H1 (cell line): ENCODE measurements around the gene IFIT5. TPM values are rescaled to one million over a fixed set of nuclear protein-coding genes. Genes with fewer than 3 reads are reported as not detected.

Experiments
- CTCF ChIA-PET: fragments of 300-600 bp; sonication (Branson Sonifier 250); formaldehyde crosslinking; loops from one replicate; lab custom pipeline; 2021; ENCODE audit not compliant: partially characterized antibody; lab: Charles Lee
- POLR2A ChIA-PET: fragments of 300-600 bp; sonication (Branson Sonifier 250); formaldehyde crosslinking; loops from one replicate; lab custom pipeline; 2021; ENCODE audit warnings: inconsistent platforms; ENCODE audit not compliant: partially characterized antibody; lab: Charles Lee
- DNase-seq, 2 experiments: peaks; one replicate each; pipeline versions ENCODE4 v3.0.0 to v3.0.0-alpha.2; 2010 to 2022; ENCODE audit warnings: low spot score in 2 of 2, low read depth in 1 of 2, mixed read lengths in 1 of 2
- FAIRE-seq: peaks from 2 replicates; lab custom pipeline; 2011; peaks lifted over from hg19 to GRCh38; lab: Jason Lieb, UNC
- H2AFZ ChIP-seq: 2 replicates; pipeline ENCODE4 v1.8.1; 2012; ENCODE audit warnings: low read length, inconsistent platforms
- H2AK5ac ChIP-seq: 2 replicates; pipeline ENCODE4 v1.6.1; 2013; ENCODE audit warnings: low read depth, low read length
- H2BK120ac ChIP-seq: replicated peaks from 2 replicates; pipeline ENCODE3; 2013; ENCODE audit warnings: low read depth, low read length, inconsistent platforms
- H2BK12ac ChIP-seq: 2 replicates; pipeline ENCODE4 v1.6.1; 2013; ENCODE audit warnings: low read depth, low read length
- H2BK15ac ChIP-seq: 2 replicates; pipeline ENCODE4 v1.6.1; 2013; ENCODE audit warnings: low read length
- H2BK20ac ChIP-seq: 2 replicates; pipeline ENCODE4 v1.6.1; 2013; ENCODE audit warnings: low read length
- H2BK5ac ChIP-seq: 2 replicates; pipeline ENCODE4 v1.6.1; 2013; ENCODE audit warnings: low read depth, low read length
- H3K14ac ChIP-seq: 2 replicates; pipeline ENCODE4 v1.6.1; 2013; ENCODE audit warnings: inconsistent platforms; ENCODE audit not compliant: insufficient read length
- H3K18ac ChIP-seq: 2 replicates; pipeline ENCODE4 v1.6.1; 2013; ENCODE audit warnings: low read length; ENCODE audit errors: extremely low read depth
- H3K23ac ChIP-seq: 2 replicates; pipeline ENCODE4 v1.6.1; 2013; ENCODE audit warnings: inconsistent platforms; ENCODE audit not compliant: insufficient read length
- H3K23me2 ChIP-seq: 2 replicates; pipeline ENCODE4 v1.6.1; 2013; ENCODE audit warnings: low read depth, low read length
- H3K27ac ChIP-seq: 2 replicates; pipeline ENCODE4 v1.6.1; 2011; ENCODE audit warnings: low read depth, low read length, inconsistent platforms
- H3K27me3 ChIP-seq, 4 experiments: replicated peaks in 1 of 4; 1 replicate in 1 of 4; 2 replicates in 3 of 4; pipeline versions ENCODE4 v1.6.1 to v1.8.1; 2011 to 2013; ENCODE audit warnings: low read length in 3 of 4, mild to moderate bottlenecking in 3 of 4, inconsistent platforms in 2 of 4, mixed read lengths in 2 of 4, moderate library complexity in 1 of 4; ENCODE audit not compliant: control insufficient read depth in 3 of 4, insufficient read depth in 3 of 4; ENCODE audit errors: extremely low read depth in 1 of 4
- H3K36me3 ChIP-seq, 4 experiments: 2 replicates each; pipeline versions ENCODE4 v1.6.1 to v1.8.1; 2011 to 2013; ENCODE audit warnings: mild to moderate bottlenecking in 4 of 4, low read length in 3 of 4, moderate library complexity in 2 of 4, control low read depth in 1 of 4, inconsistent platforms in 1 of 4; ENCODE audit not compliant: insufficient read depth in 4 of 4, control insufficient read depth in 2 of 4
- H3K4ac ChIP-seq: replicated peaks from 2 replicates; pipeline ENCODE3; 2013; ENCODE audit warnings: low read length, low read depth, mixed read lengths, inconsistent platforms; ENCODE audit not compliant: insufficient read length
- H3K4me1 ChIP-seq, 4 experiments: replicated peaks in 1 of 4; 1 replicate in 1 of 4; 2 replicates in 3 of 4; pipeline versions ENCODE4 v1.6.1 to v1.8.1; 2011 to 2013; ENCODE audit warnings: low read length in 3 of 4, inconsistent platforms in 2 of 4, mixed read lengths in 1 of 4; ENCODE audit not compliant: insufficient read depth in 4 of 4, control insufficient read depth in 3 of 4
- H3K4me2 ChIP-seq, 2 experiments: 2 replicates each; pipeline versions ENCODE4 v1.6.1 to v1.8.1; 2011 to 2013; ENCODE audit warnings: low read depth in 2 of 2, low read length in 2 of 2, control low read depth in 1 of 2, inconsistent platforms in 1 of 2, mild to moderate bottlenecking in 1 of 2; ENCODE audit not compliant: insufficient read depth in 1 of 2
- H3K4me3 ChIP-seq, 4 experiments: fragments of 200-600, 300-600 bp in 1 of 4; sonication (generic), shearing (Covaris generic), sonication (Bioruptor Twin) in 1 of 4; 2 replicates each; pipeline versions ENCODE4 v1.5.1 to v1.8.1; 2011 to 2016; ENCODE audit warnings: low read length in 4 of 4, low read depth in 3 of 4, control low read depth in 2 of 4, inconsistent platforms in 2 of 4, mild to moderate bottlenecking in 2 of 4, mixed read lengths in 1 of 4, moderate library complexity in 1 of 4; ENCODE audit not compliant: insufficient read depth in 2 of 4; ENCODE audit errors: extremely low read depth in 1 of 4
- H3K56ac ChIP-seq: replicated peaks from 2 replicates; pipeline ENCODE3; 2013; ENCODE audit warnings: low read depth, mild to moderate bottlenecking, mixed read lengths, low read length, inconsistent platforms; ENCODE audit not compliant: insufficient read length
- H3K79me1 ChIP-seq: 2 replicates; pipeline ENCODE4 v1.6.1; 2013; ENCODE audit warnings: low read depth, low read length, control low read depth
- H3K79me2 ChIP-seq, 2 experiments: 2 replicates each; pipeline versions ENCODE4 v1.6.1 to v1.8.1; 2012 to 2013; ENCODE audit warnings: low read length in 2 of 2, mild to moderate bottlenecking in 2 of 2, inconsistent platforms in 1 of 2; ENCODE audit not compliant: insufficient read depth in 2 of 2, control insufficient read depth in 1 of 2
- H3K9ac ChIP-seq, 4 experiments: replicated peaks in 1 of 4; 1 replicate in 1 of 4; 2 replicates in 3 of 4; pipeline versions ENCODE4 v1.6.1 to v1.8.1; 2011 to 2013; ENCODE audit warnings: low read depth in 3 of 4, low read length in 3 of 4, control low read depth in 2 of 4, mild to moderate bottlenecking in 2 of 4, moderate library complexity in 2 of 4, inconsistent platforms in 1 of 4; ENCODE audit errors: extremely low read depth in 1 of 4
- H3K9me3 ChIP-seq, 2 experiments: 2 replicates each; pipeline versions ENCODE4 v1.6.1 to v1.8.1; 2012 to 2013; ENCODE audit warnings: mild to moderate bottlenecking in 2 of 2, moderate library complexity in 2 of 2, control low read depth in 1 of 2, inconsistent platforms in 1 of 2, low read depth in 1 of 2, low read length in 1 of 2, mixed read lengths in 1 of 2; ENCODE audit not compliant: insufficient read depth in 2 of 2
- H4K20me1 ChIP-seq, 2 experiments: replicated peaks in 1 of 2; 2 replicates each; pipeline versions ENCODE3 to v1.8.1; 2011 to 2013; ENCODE audit warnings: inconsistent platforms in 2 of 2, low read length in 2 of 2, mild to moderate bottlenecking in 1 of 2; ENCODE audit not compliant: insufficient read depth in 2 of 2, control insufficient read depth in 1 of 2
- H4K5ac ChIP-seq: 2 replicates; pipeline ENCODE4 v1.6.1; 2013; ENCODE audit warnings: low read length, low read depth, mixed read lengths, inconsistent platforms; ENCODE audit not compliant: insufficient read length
- H4K8ac ChIP-seq: 2 replicates; pipeline ENCODE4 v1.8.0; 2013; ENCODE audit warnings: mild to moderate bottlenecking, moderate library complexity, low read length, inconsistent platforms; ENCODE audit not compliant: insufficient read depth; ENCODE audit errors: extremely low read depth
- H4K91ac ChIP-seq: replicated peaks from 2 replicates; pipeline ENCODE3; 2013; ENCODE audit warnings: low read length, mixed read lengths, inconsistent platforms; ENCODE audit not compliant: insufficient read length
- HDAC2 ChIP-seq, 2 experiments: fragments of 300-600 bp in 1 of 2; sonication (generic) in 1 of 2; IDR thresholded peaks; 2 replicates each; pipeline ENCODE4 v1.6.1; 2011 to 2012; ENCODE audit warnings: low read depth in 2 of 2, low read length in 2 of 2, mild to moderate bottlenecking in 2 of 2, moderate library complexity in 2 of 2, borderline replicate concordance in 1 of 2, inconsistent platforms in 1 of 2
- JUND ChIP-seq: IDR thresholded peaks from 2 replicates; pipeline ENCODE4 v1.6.1; 2011; ENCODE audit warnings: mild to moderate bottlenecking, improper control_type of control experiment, low read length
- MAFK ChIP-seq: IDR thresholded peaks from 2 replicates; pipeline ENCODE4 v1.6.1; 2012; ENCODE audit warnings: low read depth, mild to moderate bottlenecking, improper control_type of control experiment, low read length
- NANOG ChIP-seq: IDR thresholded peaks from 2 replicates; pipeline ENCODE4 v1.6.1; 2011; ENCODE audit warnings: low read length, low read depth, mild to moderate bottlenecking, inconsistent platforms; ENCODE audit not compliant: insufficient read depth, poor library complexity, severe bottlenecking
- POLR2A ChIP-seq, 2 experiments: IDR thresholded peaks; 1 replicate in 1 of 2; 2 replicates in 1 of 2; pipeline ENCODE4 v1.6.1; 2011; ENCODE audit warnings: low read depth in 2 of 2, low read length in 2 of 2, mild to moderate bottlenecking in 2 of 2; ENCODE audit errors: control extremely low read depth in 1 of 2
- WGBS, 2 experiments: shearing (Covaris generic) in 1 of 2; methylation state at CpG; one replicate each; pipeline versions ENCODE4 v1.1.6 to v1.1.7; 2013 to 2015; ENCODE audit warnings: low lambda C conversion rate in 2 of 2, mixed read lengths in 2 of 2, inconsistent platforms in 1 of 2, low coverage in 1 of 2, missing lambda C conversion rate in 1 of 2; ENCODE audit not compliant: insufficient replicate concordance in 2 of 2, insufficient coverage in 1 of 2, insufficient read length in 1 of 2; ENCODE audit errors: extremely low coverage in 1 of 2, missing lambda C conversion rate in 1 of 2; 5-methylcytosine and 5-hydroxymethylcytosine counted together
- polyA plus RNA-seq, 7 experiments: library from polyadenylated mRNA; depleted of rRNA in 3 of 7; stranded (reverse) in 5 of 7; unstranded in 2 of 7; fragments of >200 nt in 5 of 7; fragments of 200-250 nt in 2 of 7; gene quantifications; 1 replicate in 5 of 7; 2 replicates in 1 of 7; 4 replicates in 1 of 7; pipeline versions ENCODE4 v1.2.1 to v1.2.3, GENCODE V29; 2011 to 2013; ENCODE audit warnings: missing spikeins in 2 of 7, mixed read lengths in 2 of 7
- total RNA-seq: library from RNA; stranded (reverse); fragmentation: NEBNext Ultra II Directional; extraction: Animal tissue kit (Norgen Biotek cat#: 25700); gene quantifications from 2 replicates; pipeline ENCODE4 v1.2.1, GENCODE V29; 2021
- TF ChIP-seq, protein P1 (sequence below): IDR thresholded peaks from 2 replicates; pipeline ENCODE4 v1.6.1; 2011; ENCODE audit warnings: low read length, improper control_type of control experiment

IFIT5 gene
- total and polyA plus RNA-seq, 2 of the 8 experiments (the other 6 are each of a cell fraction or from before 2014, with no cell fraction given), result 0.94 to 2.6 TPM

DNA sequence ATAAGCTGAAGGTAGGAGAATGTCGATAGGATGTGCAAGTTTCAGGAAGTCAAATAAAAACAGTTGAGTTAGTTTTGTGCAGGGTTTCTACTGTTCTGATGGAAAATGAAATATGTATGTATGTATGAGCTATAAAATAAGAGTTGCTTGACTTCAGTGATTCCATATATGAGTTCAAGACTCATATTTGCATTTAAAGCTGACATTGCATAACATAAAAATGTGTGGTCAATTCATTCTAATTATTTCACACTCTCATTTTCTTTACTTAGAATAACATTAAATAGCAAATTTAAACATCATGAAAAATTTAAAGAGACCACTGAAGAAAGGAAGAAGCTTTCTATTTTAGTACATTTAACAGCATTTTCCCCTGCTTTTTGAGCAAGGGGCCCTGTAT lies 37.8 kb downstream of the IFIT5 start:
- H3K9me3 ChIP-seq, result no peaks in the 10 kb centered on the region
- no peak overlapping the region for H2BK15ac ChIP-seq
- H3K23me2 ChIP-seq, result no peaks in the 10 kb centered on the region; the same call in 1 of the 2 replicates
- no peak overlapping the region for H3K23ac ChIP-seq
- H3K14ac ChIP-seq, result no peak overlapping the region
- no peaks in the 10 kb centered on the region for H3K27me3 ChIP-seq
- 63% methylated on average over 1 of the region's 1 CpG; no CpG with 5 or more reads in 1 of the 2 experiments for WGBS, 2 experiments
- no peak for DNase-seq
- no peaks in the 10 kb centered on the region for H4K20me1 ChIP-seq
- no peak overlapping the region for H2BK120ac ChIP-seq
- CTCF ChIA-PET, result interaction anchor here (0.6 to 2.7 kb wide), 5 partner anchors 14 to 192 kb away, joined by 3 to 22 read pairs (median 3); no protein-coding TSS in a partner anchor
- H3K4me1 ChIP-seq, result no peaks in the 10 kb centered on the region
- no peak for FAIRE-seq
- H4K5ac ChIP-seq, result no peak overlapping the region
- no peak overlapping the region for H2AFZ ChIP-seq
- no peak overlapping the region for H2AK5ac ChIP-seq
- no peak overlapping the region for H3K27ac ChIP-seq
- no peak overlapping the region for H4K91ac ChIP-seq
- no peak overlapping the region for H3K4me2 ChIP-seq
- POLR2A ChIA-PET, result interaction anchor here (0.9 kb wide), 1 partner anchor 191 kb away, joined by 3 read pairs; no protein-coding TSS in a partner anchor
- H3K18ac ChIP-seq, result no peak overlapping the region
- no peak overlapping the region for H3K56ac ChIP-seq
- H2BK12ac ChIP-seq, result no peak overlapping the region
- no peak overlapping the region for H3K4ac ChIP-seq
- H2BK5ac ChIP-seq, result no peak overlapping the region
- no peak overlapping the region for H3K4me3 ChIP-seq
- no peak overlapping the region for H4K8ac ChIP-seq
- no peaks in the 10 kb centered on the region for H3K79me2 ChIP-seq
- no peak overlapping the region for H3K9ac ChIP-seq
- H3K36me3 ChIP-seq, result no peaks in the 10 kb centered on the region
- TF ChIP-seq, protein P1, sequence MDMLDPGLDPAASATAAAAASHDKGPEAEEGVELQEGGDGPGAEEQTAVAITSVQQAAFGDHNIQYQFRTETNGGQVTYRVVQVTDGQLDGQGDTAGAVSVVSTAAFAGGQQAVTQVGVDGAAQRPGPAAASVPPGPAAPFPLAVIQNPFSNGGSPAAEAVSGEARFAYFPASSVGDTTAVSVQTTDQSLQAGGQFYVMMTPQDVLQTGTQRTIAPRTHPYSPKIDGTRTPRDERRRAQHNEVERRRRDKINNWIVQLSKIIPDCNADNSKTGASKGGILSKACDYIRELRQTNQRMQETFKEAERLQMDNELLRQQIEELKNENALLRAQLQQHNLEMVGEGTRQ, result no peak
- TF ChIP-seq MAFK (peak; percentile 9; the same call in 1 of the 2 replicates), HDAC2 (IDR thresholded peaks at IDR 0.05; ENCODE audit: borderline replicate concordance in 1 of 2, low read depth in 2 of 2, low read length in 2 of 2) (no peak), JUND (no peak), NANOG (no peak), POLR2A (IDR thresholded peaks at IDR 0.05; ENCODE audit: control extremely low read depth in 1 of 2, low read depth in 2 of 2, low read length in 2 of 2) (no peak)
- H3K79me1 ChIP-seq, result no peaks in the 10 kb centered on the region
- H2BK20ac ChIP-seq, result no peak overlapping the region
